Measurements from ENCODE around the gene SLFNL1. TPM values are rescaled to one million over a fixed set of nuclear protein-coding genes. Genes with fewer than 3 reads are reported as not detected.
A peak's percentile ranks its signal among the peaks of the same experiment; 100 is the strongest.

Gene SLFNL1
- total RNA-seq, 6 experiments from 2014 or later: 0.06 to 0.27 (median 0.14) TPM; not detected in 3

DNA sequence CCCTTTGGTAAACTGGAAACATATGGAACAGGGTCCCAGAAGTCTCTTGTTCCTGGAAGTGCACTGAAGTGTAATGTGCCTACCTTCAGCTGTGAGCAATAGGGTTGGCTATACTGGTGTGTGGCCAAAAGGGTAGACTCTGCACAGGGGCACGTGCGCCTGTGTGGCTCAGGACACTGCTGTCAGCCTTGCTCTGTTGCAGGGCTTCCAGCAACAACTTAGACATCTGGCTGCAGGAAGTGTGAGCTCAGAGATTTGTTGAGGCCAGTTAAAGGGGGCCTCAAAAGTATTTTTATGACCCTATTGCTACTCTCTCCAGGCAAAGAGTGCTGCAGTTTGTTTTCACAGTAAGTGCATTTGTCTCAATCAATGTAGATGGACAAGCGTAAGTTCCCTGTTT is 34.6 kb downstream of the SLFNL1 start:
- intact Hi-C loops (cut with DNase I): no loop called here
- DNase-seq: peak in 2 of 3 donors; percentile 54 to 64
- peak; percentile 22 to 42 (median 34) for ATAC-seq
- Histone ChIP-seq H3K27ac (peak overlapping the region; percentile 40 to 92 (median 85)), H3K9me3 (no peaks in the 10 kb centered on the region), H3K4me1 (peaks cover 0 to 56% (median 11%) of the 10 kb centered on the region in 4 donors), H3K4me3 (peak overlapping the region in 1 of 3 donors; percentile 16), H3K36me3 (peaks cover 0 to 23% (median 5%) of the 10 kb centered on the region in 4 donors), H3K27me3 (no peaks in the 10 kb centered on the region)
- 33% methylated on average over 1 of the region's 3 CpGs for WGBS (ENCODE audit: insufficient coverage, low coverage, low lambda C conversion rate, missing lambda C conversion rate)
- no peak for TF ChIP-seq POLR2A (IDR thresholded peaks at IDR 0.05)
- TF ChIP-seq, protein P1, sequence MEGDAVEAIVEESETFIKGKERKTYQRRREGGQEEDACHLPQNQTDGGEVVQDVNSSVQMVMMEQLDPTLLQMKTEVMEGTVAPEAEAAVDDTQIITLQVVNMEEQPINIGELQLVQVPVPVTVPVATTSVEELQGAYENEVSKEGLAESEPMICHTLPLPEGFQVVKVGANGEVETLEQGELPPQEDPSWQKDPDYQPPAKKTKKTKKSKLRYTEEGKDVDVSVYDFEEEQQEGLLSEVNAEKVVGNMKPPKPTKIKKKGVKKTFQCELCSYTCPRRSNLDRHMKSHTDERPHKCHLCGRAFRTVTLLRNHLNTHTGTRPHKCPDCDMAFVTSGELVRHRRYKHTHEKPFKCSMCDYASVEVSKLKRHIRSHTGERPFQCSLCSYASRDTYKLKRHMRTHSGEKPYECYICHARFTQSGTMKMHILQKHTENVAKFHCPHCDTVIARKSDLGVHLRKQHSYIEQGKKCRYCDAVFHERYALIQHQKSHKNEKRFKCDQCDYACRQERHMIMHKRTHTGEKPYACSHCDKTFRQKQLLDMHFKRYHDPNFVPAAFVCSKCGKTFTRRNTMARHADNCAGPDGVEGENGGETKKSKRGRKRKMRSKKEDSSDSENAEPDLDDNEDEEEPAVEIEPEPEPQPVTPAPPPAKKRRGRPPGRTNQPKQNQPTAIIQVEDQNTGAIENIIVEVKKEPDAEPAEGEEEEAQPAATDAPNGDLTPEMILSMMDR (IDR thresholded peaks at IDR 0.05): no peak

DNA sequence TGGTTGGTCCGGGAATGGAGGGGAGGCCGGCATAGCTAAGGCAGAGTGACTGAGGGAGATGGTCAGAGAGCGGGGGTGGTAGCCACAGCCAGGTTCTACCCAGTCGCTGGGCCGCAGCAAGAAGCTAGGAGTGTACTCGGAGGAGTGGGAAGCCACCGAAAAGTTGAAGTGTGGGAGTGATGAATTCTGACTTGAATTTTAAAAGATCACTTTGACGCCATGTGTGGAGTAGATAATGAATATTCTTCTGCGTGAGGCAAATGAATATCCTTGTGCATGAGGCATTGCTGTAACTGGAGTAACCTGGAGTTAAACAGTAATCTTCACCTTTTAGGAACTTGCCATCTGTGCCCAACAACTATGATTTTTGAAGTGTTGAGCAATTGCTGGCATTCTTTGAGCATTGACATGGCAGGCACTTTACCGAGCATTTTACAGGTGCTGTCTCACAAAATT is 35.2 kb downstream of the SLFNL1 start:
- Histone ChIP-seq H3K27me3 (no peaks in the 10 kb centered on the region), H3K36me3 (peaks cover 0 to 17% (median 2%) of the 10 kb centered on the region in 4 donors), H3K27ac (peak overlapping the region; percentile 40 to 92 (median 85)), H3K4me1 (peaks cover 0 to 56% (median 11%) of the 10 kb centered on the region in 4 donors), H3K4me3 (peak overlapping the region in 1 of 3 donors; percentile 16), H3K9me3 (no peaks in the 10 kb centered on the region)
- DNase-seq: peak in 1 of 3 donors; percentile 51
- intact Hi-C loops (cut with DNase I): no loop called here
- ATAC-seq: peak; percentile 39 to 58 (median 46)
- peak; percentile 9 for TF ChIP-seq POLR2A (IDR thresholded peaks at IDR 0.05)
- TF ChIP-seq, protein P1 (IDR thresholded peaks at IDR 0.05): no peak
- WGBS (ENCODE audit: insufficient coverage, low coverage, low lambda C conversion rate, missing lambda C conversion rate): 66% methylated on average over 10 of the region's 10 CpGs

DNA sequence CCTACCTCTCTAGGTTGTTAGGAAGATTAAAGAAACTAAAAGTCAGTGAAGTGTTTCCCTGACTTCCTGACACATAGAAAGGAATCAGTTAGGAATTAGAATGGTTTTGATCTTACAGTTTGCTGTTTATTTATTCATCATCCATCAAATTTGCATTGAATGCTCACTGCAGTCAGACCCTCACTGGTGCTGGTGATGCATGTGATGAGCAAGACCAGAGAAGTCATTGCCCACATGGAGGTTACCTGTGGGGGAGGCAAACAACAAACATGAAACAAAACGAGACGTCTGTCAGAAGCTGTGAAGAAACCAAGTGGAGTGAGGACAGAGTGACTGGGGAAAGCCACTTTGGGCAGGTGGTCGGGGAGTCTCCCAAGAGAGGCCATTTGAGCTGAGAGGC is 35.6 kb downstream of the SLFNL1 start:
- Histone ChIP-seq H3K27ac (peak overlapping the region; percentile 8 to 92 (median 85)), H3K4me3 (no peak overlapping the region), H3K4me1 (peaks cover 0 to 56% (median 11%) of the 10 kb centered on the region in 4 donors), H3K36me3 (peaks cover 0 to 13% (median 0%) of the 10 kb centered on the region in 4 donors), H3K27me3 (no peaks in the 10 kb centered on the region), H3K9me3 (no peaks in the 10 kb centered on the region)
- intact Hi-C loops (cut with DNase I): no loop called here
- TF ChIP-seq, protein P1 (IDR thresholded peaks at IDR 0.05): no peak
- TF ChIP-seq POLR2A (IDR thresholded peaks at IDR 0.05): no peak
- ATAC-seq (no peak), DNase-seq (no peak)
- WGBS (ENCODE audit: insufficient coverage, low coverage, low lambda C conversion rate, missing lambda C conversion rate): 47% methylated on average over 3 of the region's 3 CpGs

DNA sequence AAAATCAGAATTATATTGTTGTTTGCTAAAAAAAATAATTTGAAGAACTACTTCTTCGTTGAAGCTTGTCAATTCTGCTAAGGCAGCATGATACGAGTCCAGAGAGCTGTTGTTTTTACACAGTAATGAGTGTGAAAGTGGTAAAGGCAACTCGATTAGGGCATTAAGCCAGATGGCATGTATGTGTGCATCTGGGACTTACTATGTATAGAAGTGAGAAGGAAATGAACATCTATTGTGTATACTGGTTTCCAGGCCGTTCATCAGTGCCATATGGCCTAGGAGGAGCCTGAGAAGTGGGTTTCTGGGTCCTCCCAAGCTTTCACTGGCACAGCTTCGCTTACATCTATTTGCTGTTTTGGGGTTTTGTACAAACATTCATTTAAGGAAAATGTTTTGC is 36.4 kb downstream of the SLFNL1 start:
- no peak overlapping the region for H3K4me3 ChIP-seq
- 73% methylated on average over 5 of the region's 5 CpGs for WGBS (ENCODE audit: insufficient coverage, low coverage, low lambda C conversion rate, missing lambda C conversion rate)
- H3K4me1 ChIP-seq: peaks cover 0 to 56% (median 11%) of the 10 kb centered on the region in 4 donors
- no peaks in the 10 kb centered on the region for H3K9me3 ChIP-seq
- no peak for TF ChIP-seq POLR2A (IDR thresholded peaks at IDR 0.05)
- TF ChIP-seq, protein P1 (IDR thresholded peaks at IDR 0.05): no peak
- intact Hi-C loops (cut with DNase I): no loop called here
- no peak for ATAC-seq
- no peak for DNase-seq
- peak overlapping the region; percentile 8 to 92 (median 85) for H3K27ac ChIP-seq
- peaks cover 0 to 7% (median 0%) of the 10 kb centered on the region in 4 donors for H3K36me3 ChIP-seq
- H3K27me3 ChIP-seq: no peaks in the 10 kb centered on the region
